GM21367 (cell line): ENCODE data around the gene CAPSL.
"Not testable (repeated sequence)": the region's sequence is repeated elsewhere in the genome, so short reads cannot be mapped to it uniquely, and the experiment has no call there.

Experiments used
- ATAC-seq: cut with Tn5 transposase; IDR thresholded peaks from one replicate; pipeline ENCODE4 v1.9.1; 2021; ENCODE audit not compliant: unreplicated experiment

Gene CAPSL

DNA sequence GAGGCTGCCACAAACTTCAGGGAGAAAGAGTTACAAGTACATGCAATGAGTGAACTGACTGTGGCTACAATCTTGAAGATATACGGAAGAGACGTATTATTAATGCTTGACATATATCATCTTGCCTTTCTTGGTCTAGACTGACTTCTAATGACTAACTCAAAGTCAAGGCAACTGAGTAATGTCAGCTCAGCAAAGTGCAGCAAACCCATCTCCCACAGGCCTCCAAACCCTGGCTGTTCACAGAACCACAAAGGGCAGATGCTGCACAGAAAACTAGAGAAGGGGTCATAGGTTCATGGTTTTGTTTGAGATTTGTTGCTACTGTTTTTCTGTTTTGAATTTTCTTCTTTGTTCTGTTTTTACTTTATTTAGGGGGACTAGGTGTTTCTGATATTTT, 60.8 kb downstream of the CAPSL start:
- no peak for ATAC-seq

DNA sequence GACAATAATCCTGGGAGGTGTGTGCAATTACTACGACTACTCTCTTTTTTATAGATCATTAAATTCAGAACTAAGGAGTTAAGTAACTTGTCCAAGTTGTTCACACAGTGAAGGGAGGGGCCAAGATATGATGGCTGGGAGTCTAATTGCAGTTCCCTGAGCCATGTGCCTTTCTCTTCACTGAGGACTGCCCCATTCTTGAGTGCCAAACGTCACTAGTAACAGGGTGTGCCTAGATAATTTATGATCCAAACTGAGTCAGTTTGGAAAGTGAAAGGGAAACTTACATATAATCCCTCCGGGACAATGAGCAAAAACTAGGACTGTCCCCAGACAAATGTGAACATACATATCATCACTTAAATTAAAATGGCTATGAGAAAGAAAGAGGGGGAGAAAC, 61.5 kb downstream of the CAPSL start:
- no peak for ATAC-seq

- ATAC-seq, result peak; percentile 55
These were observed 62.0 kb downstream of the CAPSL start for GRCh38 chr5:35876454-35876853.

GRCh38 chr5:35870605-35871004, 67.8 kb downstream of the CAPSL start:
- ATAC-seq, result no peak

DNA sequence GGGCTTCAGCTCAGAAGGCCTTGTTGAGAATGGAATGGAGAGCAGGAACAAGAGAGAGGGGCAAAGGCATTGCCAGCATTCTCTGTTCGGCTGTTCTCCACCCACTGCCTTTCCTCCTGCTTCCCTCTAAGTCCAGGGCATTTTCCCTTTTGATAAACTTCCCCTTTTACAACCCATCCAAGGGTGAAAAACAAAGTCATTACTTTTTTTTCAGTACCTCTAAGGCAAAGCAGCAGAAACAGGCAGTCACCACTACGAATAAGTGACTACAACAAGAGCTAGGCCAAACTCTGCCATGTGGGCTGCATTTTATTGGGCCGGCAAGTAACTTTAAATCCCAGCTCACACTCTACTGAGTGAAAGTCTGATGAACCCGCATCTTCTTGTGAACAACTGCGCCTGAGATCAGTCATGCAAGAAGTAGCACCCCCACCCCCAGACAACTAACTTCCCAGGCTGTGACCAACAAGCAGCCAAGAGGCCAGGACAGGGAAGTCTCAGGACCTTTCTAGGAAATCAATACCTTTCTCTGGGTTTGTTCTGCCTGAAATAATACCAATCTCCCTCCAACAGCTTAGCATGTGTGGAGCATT, 68.6 kb downstream of the CAPSL start:
- no peak for ATAC-seq

GRCh38 chr5:35867998-35868397, 70.4 kb downstream of the CAPSL start:
- ATAC-seq, result no peak

DNA sequence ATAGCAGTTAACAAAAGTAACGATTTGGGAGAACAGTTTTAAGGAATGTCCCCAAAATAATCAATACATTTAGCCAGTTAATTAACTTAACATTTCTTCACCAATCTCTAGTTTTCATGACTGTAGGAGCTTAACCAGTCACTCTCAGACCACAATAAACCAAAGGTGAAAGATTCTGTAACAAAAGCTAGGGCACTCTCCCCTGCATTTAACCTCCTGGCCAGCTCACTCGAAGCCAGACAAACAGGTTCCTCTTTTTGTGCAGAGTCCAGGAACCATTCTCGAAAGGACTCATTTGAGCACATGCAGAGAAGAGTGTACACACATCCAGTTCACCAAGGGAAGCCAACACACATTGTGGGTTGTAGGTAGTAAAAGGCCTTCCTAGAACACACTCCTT, 75.3 kb downstream of the CAPSL start:
- no peak for ATAC-seq

DNA sequence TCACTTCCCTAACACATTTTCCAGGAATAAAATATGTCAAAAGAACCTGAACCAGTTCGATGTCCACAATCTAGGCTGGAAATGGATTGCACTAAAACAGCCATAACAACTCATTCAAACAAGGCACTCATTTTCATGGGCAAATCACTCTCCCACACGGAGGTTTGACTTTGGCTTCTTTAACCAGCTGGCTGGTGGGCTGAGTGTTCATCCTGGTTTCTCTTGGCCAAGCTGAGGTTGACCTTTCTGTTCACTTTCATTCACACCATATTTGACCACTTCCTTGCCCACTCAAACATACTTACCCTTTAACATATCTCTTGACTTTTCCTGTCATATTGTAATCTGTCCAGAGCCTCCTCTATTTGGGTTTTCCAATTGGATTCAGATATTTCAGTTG, 76.3 kb downstream of the CAPSL start:
- no peak for ATAC-seq

GRCh38 chr5:35861718-35862117, 76.7 kb downstream of the CAPSL start:
- no peak for ATAC-seq

DNA sequence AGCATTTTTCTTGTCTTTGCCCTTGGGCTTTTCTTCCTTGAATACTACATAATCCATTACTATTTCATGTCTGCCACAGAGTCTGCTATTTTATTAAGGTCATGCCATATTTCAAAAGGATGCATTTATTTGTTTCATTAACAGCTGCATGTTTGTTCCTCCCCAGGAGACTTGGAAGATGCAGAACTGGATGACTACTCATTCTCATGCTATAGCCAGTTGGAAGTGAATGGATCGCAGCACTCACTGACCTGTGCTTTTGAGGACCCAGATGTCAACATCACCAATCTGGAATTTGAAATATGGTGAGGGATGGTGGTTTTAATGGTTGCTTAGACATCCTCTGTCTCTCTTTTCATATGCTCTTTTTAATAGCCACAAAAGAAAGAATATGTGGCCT, 77.7 kb downstream of the CAPSL start:
- no peak for ATAC-seq

- ATAC-seq, result no peak
These were observed 79.2 kb downstream of the CAPSL start for GRCh38 chr5:35859101-35859661.

- no peak for ATAC-seq
These were observed 80.7 kb downstream of the CAPSL start for GRCh38 chr5:35857606-35858205.

- ATAC-seq, result no peak
These were observed 81.6 kb downstream of the CAPSL start, which contains the start of gene IL7R for GRCh38 chr5:35856765-35857351. Gene IL7R, plus strand, starts transcription at chr5:35856891. Its CDS starts 87 bp downstream, at chr5:35856978.

DNA sequence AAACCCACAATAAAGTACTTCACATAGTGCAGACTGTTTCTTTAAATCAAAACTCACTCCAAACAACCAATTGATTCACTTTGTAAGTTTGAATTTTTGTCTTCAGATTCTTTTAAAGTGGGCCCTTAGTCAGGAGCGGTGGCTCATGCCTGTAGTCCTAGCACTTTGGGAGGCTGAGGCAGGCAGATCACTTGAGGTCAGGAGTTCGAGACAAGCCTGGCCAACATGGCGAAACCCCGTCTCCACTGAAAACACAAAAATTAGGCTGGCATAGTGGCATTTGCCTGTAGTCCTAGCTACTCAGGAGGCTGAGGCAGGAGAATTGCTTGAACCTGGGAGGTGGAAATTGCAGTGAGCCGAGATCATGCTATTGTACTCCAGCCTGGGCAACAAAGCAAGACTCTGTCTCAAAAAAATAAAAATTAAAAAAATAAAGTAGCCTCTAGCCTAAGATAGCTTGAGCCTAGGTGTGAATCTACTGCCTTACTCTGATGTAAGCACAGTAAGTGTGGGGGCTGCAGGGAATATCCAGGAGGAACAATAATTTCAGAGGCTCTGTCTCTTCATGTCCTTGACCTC, 82.1 kb downstream of the CAPSL start:
- not testable (repeated sequence) for ATAC-seq

GRCh38 chr5:35855187-35855586, 83.2 kb downstream of the CAPSL start:
- no peak for ATAC-seq
